Spleen (tissue), 11 donors: ENCODE measurements around the gene DRC1. TPM values are rescaled to one million over a fixed set of nuclear protein-coding genes. Genes with fewer than 3 reads are reported as not detected.

ENCODE experiments used
- DNase-seq: peaks from one replicate; pipeline ENCODE4 v3.0.0-alpha.2; 2020
- H3K27ac ChIP-seq, 8 donors: fragments of 200-600 bp; sonication (generic) in 7 of 8; 1 replicate in 4 of 8; 2 replicates in 4 of 8; pipeline versions ENCODE4 v1.5.0 to v1.8.0; 2016 to 2021; ENCODE audit warnings: inconsistent platforms in 4 of 8, mild to moderate bottlenecking in 4 of 8, moderate library complexity in 1 of 8
- H3K27me3 ChIP-seq, 7 donors: fragments of 200-600 bp; sonication (generic) in 6 of 7; replicated peaks in 1 of 7; 1 replicate in 4 of 7; 2 replicates in 3 of 7; pipeline versions ENCODE4 v1.5.0 to v1.8.0; 2016 to 2021; ENCODE audit warnings: inconsistent platforms in 3 of 7, mild to moderate bottlenecking in 1 of 7
- H3K36me3 ChIP-seq, 6 donors: fragments of 200-600 bp; sonication (generic) in 5 of 6; 1 replicate in 4 of 6; 2 replicates in 2 of 6; pipeline versions ENCODE4 v1.5.0 to v1.8.0; 2016 to 2021; ENCODE audit warnings: inconsistent platforms in 2 of 6
- H3K4me1 ChIP-seq, 6 donors: fragments of 200-600 bp; sonication (generic) in 5 of 6; 1 replicate in 3 of 6; 2 replicates in 3 of 6; pipeline versions ENCODE4 v1.5.0 to v1.8.0; 2016 to 2021; ENCODE audit warnings: inconsistent platforms in 3 of 6
- H3K4me3 ChIP-seq, 8 donors: fragments of 200-600 bp; sonication (generic) in 7 of 8; 1 replicate in 4 of 8; 2 replicates in 4 of 8; pipeline versions ENCODE4 v1.5.0 to v1.8.0; 2016 to 2021; ENCODE audit warnings: inconsistent platforms in 4 of 8, mild to moderate bottlenecking in 4 of 8, moderate library complexity in 2 of 8
- H3K9me3 ChIP-seq, 8 donors: fragments of 200-600 bp; sonication (generic) in 7 of 8; 1 replicate in 4 of 8; 2 replicates in 4 of 8; pipeline versions ENCODE4 v1.5.0 to v1.8.0; 2016 to 2021; ENCODE audit warnings: inconsistent platforms in 4 of 8
- CTCF ChIP-seq, 11 experiments: fragments of 200-600 bp in 7 of 11; fragments of 450-650 bp in 4 of 11; sonication (generic) in 4 of 11; IDR thresholded peaks in 8 of 11; conservative IDR thresholded peaks in 3 of 11; 1 replicate in 7 of 11; 2 replicates in 4 of 11; pipeline versions ENCODE4 v1.4.0 to v1.8.0; 2016 to 2021; ENCODE audit warnings: antibody characterized with exemption in 11 of 11, inconsistent platforms in 4 of 11, mild to moderate bottlenecking in 1 of 11
- POLR2A ChIP-seq, 3 donors: fragments of 450-650 bp; IDR thresholded peaks; one replicate each; pipeline ENCODE4 v1.5.1; 2017; ENCODE audit warnings: antibody characterized with exemption in 3 of 3, mild to moderate bottlenecking in 1 of 3
- POLR2AphosphoS5 ChIP-seq, 3 donors: sonication (generic); formaldehyde crosslinking; IDR thresholded peaks; one replicate each; pipeline ENCODE4 v1.5.1; 2017; ENCODE audit warnings: antibody characterized with exemption in 3 of 3
- WGBS, 5 donors: extraction: QIAGEN DNeasy Blood & Tissue Kit in 3 of 5; methylation state at CpG; one replicate each; pipeline versions ENCODE4 v1.1.5 to v1.1.7; 2013 to 2018; 5-methylcytosine and 5-hydroxymethylcytosine counted together
- intact Hi-C: fragments of 100-400 bp; cut with DNase I; formaldehyde crosslinking; loops from one replicate; pipeline ENCODE4 v1.15.0; 2023; ENCODE audit warnings: low total_unique reads
- polyA plus RNA-seq, 3 donors: library from polyadenylated mRNA; stranded (reverse); fragments of 200-250 nt; gene quantifications; one replicate each; pipeline ENCODE4 v1.2.1, GENCODE V29; 2013
- total RNA-seq, 7 donors: library from RNA; depleted of rRNA in 3 of 7; stranded (reverse); fragments of >200 nt in 3 of 7; fragmentation: NEBNext Ultra II Directional in 4 of 7; extraction: Animal tissue kit (Norgen Biotek cat#: 25700) in 4 of 7; gene quantifications; one replicate each; pipeline versions ENCODE4 v1.1.0 to v1.2.1, GENCODE V29; 2016 to 2021
- donor health status: healthy with polysubstance abuse.
- donor health status: DM: no; HTN: no; CAD: no; lungs with moderate emphysema.
- donor health status: DM: no; HTN: no; CAD: no.
- donor health status: Bipolar disorder and iron deficiency.
- donor health status: healthy.
- donor health status: DM: no; HTN: no; CAD: no.
- donor health status: DM: yes; HTN: yes; CAD: no.

Gene DRC1
- total and polyA plus RNA-seq, 10 donors, result 0.04 to 0.25 (median 0.23) TPM; not detected in 7

GRCh38 chr2:26409785-26410184 is 8.1 kb downstream of the DRC1 start:
- no peak overlapping the region for H3K4me3 ChIP-seq
- DNase-seq, result no peak
- peaks cover 0 to 10% (median 0%) of the 10 kb centered on the region in 7 donors for H3K27me3 ChIP-seq
- 49 to 89% (median 83%) methylated on average over 1 of the region's 1 CpG for WGBS, 5 donors
- no peak overlapping the region for H3K27ac ChIP-seq
- H3K9me3 ChIP-seq, result no peaks in the 10 kb centered on the region
- no peak for TF ChIP-seq POLR2A (IDR thresholded peaks at IDR 0.05)
- TF ChIP-seq POLR2AphosphoS5 (IDR thresholded peaks at IDR 0.05), result no peak
- TF ChIP-seq CTCF (IDR thresholded peaks at IDR 0.05 in 8 of 11, conservative IDR thresholded peaks at IDR 0.05 in 3 of 11), result no peak
- H3K36me3 ChIP-seq, result no peaks in the 10 kb centered on the region
- H3K4me1 ChIP-seq, result peaks cover 0 to 7% (median 0%) of the 10 kb centered on the region in 6 donors
- intact Hi-C loops, result no loop called here

DNA sequence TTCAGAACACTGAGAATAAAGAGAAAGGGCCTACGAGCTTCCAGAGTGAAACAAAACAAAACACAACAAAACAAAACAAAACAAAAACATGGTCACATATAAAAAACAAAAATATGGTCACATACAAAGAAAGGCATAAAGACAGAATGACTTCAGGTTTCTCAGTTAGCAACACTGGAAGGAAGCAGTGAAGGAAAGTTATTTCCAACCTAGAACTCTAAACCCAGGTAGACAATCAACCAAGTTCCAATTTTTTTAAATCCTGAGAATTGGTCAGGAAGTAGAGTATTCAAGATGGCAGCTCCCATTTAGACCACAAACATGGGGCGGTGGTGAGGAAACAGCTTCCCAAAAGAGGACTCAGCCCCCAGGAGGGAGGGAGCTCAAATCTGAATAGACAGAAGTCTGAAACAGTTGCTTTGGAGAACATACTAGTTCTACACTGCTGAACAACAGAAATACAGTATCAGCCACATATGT is 9.1 kb downstream of the DRC1 start:
- Histone ChIP-seq H3K9me3 (no peaks in the 10 kb centered on the region), H3K4me1 (peaks cover 0 to 7% (median 0%) of the 10 kb centered on the region in 6 donors), H3K36me3 (no peaks in the 10 kb centered on the region), H3K27me3 (peaks cover 0 to 10% (median 0%) of the 10 kb centered on the region in 7 donors), H3K4me3 (no peak overlapping the region), H3K27ac (no peak overlapping the region)
- no peak for DNase-seq
- no peak for TF ChIP-seq POLR2A (IDR thresholded peaks at IDR 0.05)
- intact Hi-C loops, result no loop called here
- 69 to 88% (median 81%) methylated on average over 2 of the region's 2 CpGs for WGBS, 5 donors

DNA sequence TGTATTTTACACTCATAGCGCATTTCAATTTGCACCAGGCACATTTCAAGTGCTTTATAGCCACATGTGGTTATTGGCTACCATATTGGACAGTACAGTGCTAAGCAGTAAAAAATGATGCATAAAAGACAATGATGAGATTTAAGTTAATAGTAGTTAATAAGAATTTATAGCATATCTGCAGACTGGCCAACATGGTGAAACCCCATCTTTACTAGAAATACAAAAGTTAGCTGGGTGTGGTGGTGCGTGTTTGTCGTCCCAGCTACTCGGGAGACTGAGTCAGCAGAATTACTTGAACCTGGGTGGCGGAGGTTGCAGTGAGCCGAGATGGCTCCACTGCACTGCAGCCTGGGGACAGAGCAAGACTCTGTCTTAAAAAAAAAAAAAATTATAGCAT is 9.7 kb downstream of the DRC1 start:
- 93 to 98% (median 95%) methylated on average over 6 of the region's 6 CpGs for WGBS, 5 donors
- no peaks in the 10 kb centered on the region for H3K36me3 ChIP-seq
- H3K27me3 ChIP-seq, result peaks cover 0 to 10% (median 0%) of the 10 kb centered on the region in 7 donors
- no peak for TF ChIP-seq CTCF (IDR thresholded peaks at IDR 0.05 in 8 of 11, conservative IDR thresholded peaks at IDR 0.05 in 3 of 11)
- no peaks in the 10 kb centered on the region for H3K9me3 ChIP-seq
- H3K4me3 ChIP-seq, result no peak overlapping the region
- intact Hi-C loops, result no loop called here
- H3K27ac ChIP-seq, result peak overlapping the region in 1 of 8 donors; percentile 77
- H3K4me1 ChIP-seq, result peaks cover 0 to 7% (median 0%) of the 10 kb centered on the region in 6 donors
- DNase-seq, result no peak

- peaks cover 0 to 10% (median 0%) of the 10 kb centered on the region in 7 donors for H3K27me3 ChIP-seq
- no peak for DNase-seq
- intact Hi-C loops, result no loop called here
- H3K4me3 ChIP-seq, result peak overlapping the region in 4 of 8 donors; percentile 1 to 57 (median 20)
- TF ChIP-seq POLR2AphosphoS5 (IDR thresholded peaks at IDR 0.05) (no peak), POLR2A (IDR thresholded peaks at IDR 0.05) (no peak), CTCF (IDR thresholded peaks at IDR 0.05 in 8 of 11, conservative IDR thresholded peaks at IDR 0.05 in 3 of 11) (no peak)
- H3K4me1 ChIP-seq, result peaks cover 0 to 7% (median 0%) of the 10 kb centered on the region in 6 donors
- no peaks in the 10 kb centered on the region for H3K36me3 ChIP-seq
- WGBS, 5 donors, result 41 to 70% (median 46%) methylated on average over 10 of the region's 10 CpGs
- peak overlapping the region in 4 of 8 donors; percentile 47 to 77 (median 48) for H3K27ac ChIP-seq
- H3K9me3 ChIP-seq, result no peaks in the 10 kb centered on the region
These were observed 10.5 kb downstream of the DRC1 start for GRCh38 chr2:26412091-26412673.
